Left lung (tissue), 10 donors: ENCODE data around the gene QSOX2. TPM values are rescaled to one million over a fixed set of nuclear protein-coding genes. Genes with fewer than 3 reads are reported as not detected.

ENCODE experiments used
- ATAC-seq: fragments of 200-7000 bp; cut with Tn5 transposase; one replicate; pipeline ENCODE4 v1.9.1; 2020; ENCODE audit warnings: moderate library complexity
- DNase-seq, 4 donors: peaks; one replicate each; pipeline ENCODE4 v3.0.0-alpha.2; 2013 to 2020
- H3K27ac ChIP-seq, 2 donors: fragments of 200-600 bp; sonication (generic) in 1 of 2; one replicate each; pipeline versions ENCODE4 v1.5.0 to v1.8.0; 2020 to 2021
- H3K27me3 ChIP-seq, 2 donors: fragments of 200-600 bp; sonication (generic) in 1 of 2; one replicate each; pipeline versions ENCODE4 v1.5.0 to v1.8.0; 2020 to 2021
- H3K36me3 ChIP-seq, 2 donors: fragments of 200-600 bp; sonication (generic) in 1 of 2; one replicate each; pipeline versions ENCODE4 v1.5.0 to v1.8.0; 2020 to 2021
- H3K4me1 ChIP-seq, 2 donors: fragments of 200-600 bp; one replicate each; pipeline ENCODE4 v1.8.0; 2021
- H3K4me3 ChIP-seq, 2 donors: fragments of 200-600 bp; sonication (generic) in 1 of 2; one replicate each; pipeline versions ENCODE4 v1.5.0 to v1.8.0; 2020 to 2021; ENCODE audit warnings: mild to moderate bottlenecking in 1 of 2
- H3K9me3 ChIP-seq, 2 donors: fragments of 200-600 bp; sonication (generic) in 1 of 2; one replicate each; pipeline versions ENCODE4 v1.5.0 to v1.8.0; 2020 to 2021
- CTCF ChIP-seq, 2 donors: fragments of 200-600 bp; sonication (generic) in 1 of 2; IDR thresholded peaks; one replicate each; pipeline versions ENCODE4 v1.5.0 to v1.8.0; 2021; ENCODE audit warnings: antibody characterized with exemption in 2 of 2
- intact Hi-C, 2 donors: fragments of 100-400 bp; cut with DNase I; formaldehyde crosslinking; loops; one replicate each; pipeline versions ENCODE4 v1.11.2 to v1.14.2; 2022
- polyA plus RNA-seq, 6 donors: library from polyadenylated mRNA; unstranded; fragments of 120-200 nt; gene quantifications; one replicate each; pipeline ENCODE4 v1.2.1, GENCODE V29; 2013; ENCODE audit not compliant: insufficient read length in 6 of 6
- total RNA-seq, 2 donors: library from RNA; stranded (reverse); fragmentation: NEBNext Ultra II Directional; extraction: Animal tissue kit (Norgen Biotek cat#: 25700); gene quantifications; one replicate each; pipeline ENCODE4 v1.2.1, GENCODE V29; 2021
- donor health status: DM: no; HTN: yes; CAD: no.
- donor health status: DM: no; HTN: no; CAD: no.

Gene QSOX2
- total and polyA plus RNA-seq, 8 donors, result 9.5 to 15.4 (median 12.0) TPM

- TF ChIP-seq CTCF (IDR thresholded peaks at IDR 0.05), result no peak
- Histone ChIP-seq H3K36me3 (no peaks in the 10 kb centered on the region), H3K27me3 (peaks cover 0 to 26% of the 10 kb centered on the region in 2 donors), H3K4me3 (no peak overlapping the region), H3K4me1 (peaks cover 5 to 9% of the 10 kb centered on the region in 2 donors), H3K27ac (no peak overlapping the region), H3K9me3 (no peaks in the 10 kb centered on the region)
- ATAC-seq (no peak), DNase-seq (peak in 1 of 4 donors; percentile 61)
- intact Hi-C loops, result no loop called here
Observed at GRCh38 chr9:136264441-136265405, 19.1 kb upstream of the QSOX2 start.

DNA sequence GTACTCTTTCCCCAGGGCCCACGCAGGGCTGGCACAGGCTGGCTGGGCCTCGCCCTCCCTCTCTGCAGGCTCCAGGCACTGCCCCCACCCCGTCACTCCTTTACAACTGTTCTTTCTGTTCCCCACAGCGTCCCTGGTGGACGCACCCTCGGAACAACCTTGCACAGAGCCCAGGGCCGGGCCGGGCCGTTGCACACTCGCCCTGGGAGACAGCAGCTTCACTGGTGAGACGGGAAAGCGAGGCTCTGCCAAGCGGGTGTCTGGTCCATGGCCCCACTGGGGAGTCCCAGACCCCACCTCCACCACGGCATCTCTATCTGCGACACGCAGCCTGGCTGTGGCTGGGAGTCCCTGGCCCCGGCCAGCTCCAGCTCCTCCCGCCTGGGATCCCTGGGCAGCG lies 18.4 kb upstream of the QSOX2 start:
- no peak overlapping the region for H3K27ac ChIP-seq
- H3K4me3 ChIP-seq, result no peak overlapping the region
- ATAC-seq, result no peak
- intact Hi-C loops, result no loop called here
- no peaks in the 10 kb centered on the region for H3K36me3 ChIP-seq
- H3K27me3 ChIP-seq, result peaks cover 0 to 19% of the 10 kb centered on the region in 2 donors
- no peak for TF ChIP-seq CTCF (IDR thresholded peaks at IDR 0.05)
- H3K9me3 ChIP-seq, result no peaks in the 10 kb centered on the region
- DNase-seq, result peak in 1 of 4 donors; percentile 78
- peaks cover 5 to 9% of the 10 kb centered on the region in 2 donors for H3K4me1 ChIP-seq

GRCh38 chr9:136262671-136263178 lies 17.1 kb upstream of the QSOX2 start:
- DNase-seq, result peak in 1 of 4 donors; percentile 63
- Histone ChIP-seq H3K4me1 (peaks cover 4 to 5% of the 10 kb centered on the region in 2 donors), H3K27me3 (peaks cover 0 to 19% of the 10 kb centered on the region in 2 donors), H3K36me3 (no peaks in the 10 kb centered on the region), H3K9me3 (no peaks in the 10 kb centered on the region), H3K4me3 (no peak overlapping the region), H3K27ac (no peak overlapping the region)
- ATAC-seq, result no peak
- no peak for TF ChIP-seq CTCF (IDR thresholded peaks at IDR 0.05)
- intact Hi-C loops, result no loop called here

- intact Hi-C loops, result no loop called here
- peaks cover 0 to 20% of the 10 kb centered on the region in 2 donors for H3K27me3 ChIP-seq
- no peaks in the 10 kb centered on the region for H3K9me3 ChIP-seq
- ATAC-seq (no peak), DNase-seq (peak in 1 of 4 donors; percentile 72)
- no peak overlapping the region for H3K27ac ChIP-seq
- H3K4me1 ChIP-seq, result no peaks in the 10 kb centered on the region
- H3K36me3 ChIP-seq, result no peaks in the 10 kb centered on the region
- no peak for TF ChIP-seq CTCF (IDR thresholded peaks at IDR 0.05)
- no peak overlapping the region for H3K4me3 ChIP-seq
Observed at GRCh38 chr9:136261686-136262430, 16.2 kb upstream of the QSOX2 start.
